ENCODE results near the gene CWH43.
"Not testable (repeated sequence)": the region's sequence is repeated elsewhere in the genome, so short reads cannot be mapped to it uniquely, and the experiment has no call there.

Gene CWH43

DNA sequence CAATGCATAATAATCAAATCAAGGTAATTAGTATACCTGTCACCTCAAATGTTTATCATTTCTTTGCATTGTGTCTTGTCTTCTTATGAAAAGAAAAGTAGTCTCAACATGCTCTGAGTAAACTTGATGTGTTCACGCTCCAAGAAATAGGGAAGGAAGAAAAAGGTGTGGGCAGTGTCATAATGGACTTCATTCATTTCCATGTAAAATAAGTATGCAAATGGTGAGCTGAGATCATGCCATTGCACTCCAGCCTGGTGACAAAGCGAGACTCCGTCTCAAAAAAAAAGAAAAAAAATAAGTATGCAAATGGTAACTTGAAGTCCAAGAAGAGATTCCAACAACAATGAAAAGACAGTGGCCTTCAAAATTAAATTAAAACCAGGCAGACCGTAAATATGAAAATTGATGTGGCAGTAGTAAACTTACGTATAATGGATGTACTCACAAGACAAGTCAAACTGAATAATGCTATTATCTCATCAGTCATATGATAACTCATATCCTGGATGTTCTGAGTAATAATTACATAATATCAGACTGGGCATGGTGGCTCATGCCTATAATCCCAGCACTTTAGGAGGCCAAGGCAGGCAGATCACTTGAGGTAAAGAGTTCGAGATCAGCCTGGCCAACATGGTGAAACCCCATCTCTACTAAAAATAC lies 6.0 kb upstream of the CWH43 start:
- no peak for DNase-seq

DNA sequence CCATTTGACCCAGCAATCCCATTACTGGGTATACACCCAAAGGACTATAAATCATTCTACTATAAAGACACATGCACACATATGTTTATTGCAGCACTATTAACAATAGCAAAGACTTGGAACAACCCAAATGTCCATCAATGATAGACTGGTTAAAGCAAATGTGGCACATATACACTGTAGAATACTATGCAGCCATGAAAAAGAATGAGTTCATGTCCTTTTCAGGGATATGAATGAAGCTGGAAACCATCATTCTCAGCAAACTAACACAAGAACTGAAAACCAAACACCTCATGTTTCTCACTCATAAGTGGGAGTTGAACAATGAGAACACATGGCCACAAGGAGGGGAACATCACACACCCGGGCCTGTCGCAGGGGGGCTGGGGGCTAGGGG lies 2.1 kb upstream of the CWH43 start:
- not testable (repeated sequence) for DNase-seq

DNA sequence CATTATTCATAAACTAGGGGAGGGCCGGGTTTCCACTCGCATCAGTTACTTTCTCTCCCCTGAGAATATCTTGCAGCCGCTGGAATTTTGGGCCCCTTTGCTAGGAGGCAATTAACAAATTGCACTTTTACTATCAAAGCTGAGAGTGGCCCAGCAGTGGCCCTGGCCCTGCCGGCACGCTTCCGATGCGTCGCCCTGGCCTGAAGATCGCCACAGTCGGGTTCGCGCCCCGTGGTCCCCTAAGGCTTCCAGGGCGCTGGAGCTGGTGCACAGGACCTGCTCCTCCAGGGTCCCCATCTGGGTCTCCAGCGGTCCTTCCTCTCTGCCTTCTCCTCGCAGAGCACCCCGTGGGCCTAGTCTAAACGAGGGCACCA lies 486 bp upstream of the CWH43 start:
- no peak for DNase-seq

DNA sequence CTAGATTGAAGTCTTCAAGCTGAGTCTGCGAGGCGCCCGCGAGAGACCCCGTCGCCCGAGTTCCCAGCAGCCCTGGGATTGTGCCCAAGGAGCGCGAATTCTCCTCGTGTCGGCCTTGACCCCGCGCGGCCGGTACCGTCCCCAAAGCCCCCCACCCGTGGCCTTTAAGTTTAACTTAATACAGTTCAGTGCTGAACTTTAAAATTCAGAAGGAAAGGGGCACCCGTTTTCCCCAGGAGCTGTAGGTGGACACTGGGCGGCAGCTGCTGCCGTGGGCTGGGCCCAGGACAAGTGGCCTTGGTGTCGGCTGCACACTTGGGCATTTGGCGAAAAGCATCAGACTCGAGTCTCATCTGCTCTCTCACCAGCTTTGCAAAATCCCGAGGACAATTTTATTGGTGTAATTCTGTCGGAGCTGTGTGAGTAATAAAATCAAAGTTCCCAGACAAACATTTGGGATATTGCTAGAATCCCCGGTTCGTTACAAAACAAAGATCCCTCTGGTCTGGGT lies 634 bp downstream of the CWH43 start:
- no peak for DNase-seq

DNA sequence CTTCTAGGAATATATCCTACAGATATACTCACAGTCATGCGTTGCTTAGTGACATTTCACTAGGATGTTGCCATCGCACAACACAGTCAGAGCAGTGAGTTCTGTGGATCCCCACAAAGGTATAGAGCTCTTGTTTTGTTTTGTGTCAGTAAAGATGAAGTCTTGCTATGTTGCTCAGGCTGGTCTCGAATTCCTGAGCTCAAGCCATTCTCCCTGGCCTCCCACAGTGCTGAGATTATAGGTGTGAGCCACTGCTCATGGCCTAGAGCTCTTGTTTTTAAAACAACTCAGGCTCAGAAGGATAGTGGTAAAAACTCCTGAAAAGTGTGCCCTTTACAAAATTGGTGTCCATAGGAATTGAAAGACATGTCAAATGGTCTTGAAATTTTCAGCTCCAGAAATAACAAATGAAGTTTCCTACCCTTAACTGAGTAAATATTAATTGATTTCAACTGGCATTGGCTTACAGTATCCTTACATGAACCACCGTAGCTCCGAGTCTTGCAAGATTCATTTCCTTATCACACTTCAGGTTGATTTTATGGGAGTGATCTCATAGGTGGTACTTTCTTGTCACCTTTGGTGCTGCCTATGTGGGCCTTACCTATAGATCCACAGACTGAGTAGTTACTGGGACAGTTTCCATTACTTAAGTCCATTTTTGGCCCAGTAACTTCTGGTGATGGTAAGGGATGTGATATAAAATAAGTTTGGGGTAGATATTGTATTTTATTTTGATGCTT lies 3.6 kb downstream of the CWH43 start:
- no peak for DNase-seq

DNA sequence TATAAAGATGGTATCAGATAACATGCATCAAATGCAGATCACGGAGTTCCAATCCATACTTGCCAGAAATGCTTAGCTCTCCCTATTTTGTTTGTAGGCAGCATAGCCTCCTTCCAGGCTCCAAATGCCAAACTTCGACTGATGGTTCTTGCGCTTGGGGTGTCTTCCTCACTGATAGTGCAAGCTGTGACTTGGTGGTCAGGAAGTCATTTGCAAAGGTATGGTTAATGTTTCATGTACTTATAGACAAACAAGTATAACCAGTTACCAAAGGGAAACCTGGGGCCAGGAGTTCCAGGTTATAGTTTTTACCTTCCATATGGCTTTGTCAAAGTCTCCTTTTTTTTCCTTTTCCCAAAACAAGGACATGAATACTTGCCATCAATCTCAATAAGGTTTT lies 5.3 kb downstream of the CWH43 start:
- no peak for DNase-seq

DNA sequence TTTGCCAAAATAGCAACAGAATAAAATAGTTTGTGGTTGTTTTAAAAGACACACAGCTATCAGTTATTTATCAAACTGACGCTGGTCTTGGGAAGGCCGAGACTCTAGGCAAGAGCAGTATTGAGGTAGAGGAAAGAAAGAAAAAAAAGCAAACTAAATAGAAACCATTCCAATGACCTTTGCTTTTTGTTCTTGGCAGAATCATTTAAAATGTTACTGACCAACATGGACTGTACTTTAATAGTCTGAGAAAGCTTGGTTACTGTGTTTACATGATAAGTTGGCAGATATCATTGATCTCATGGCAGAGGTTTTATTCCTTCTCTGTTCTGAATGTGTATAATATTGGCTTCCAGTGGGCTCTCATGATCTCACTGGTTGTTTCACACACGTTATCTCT lies 11.9 kb downstream of the CWH43 start:
- DNase-seq: no peak

DNA sequence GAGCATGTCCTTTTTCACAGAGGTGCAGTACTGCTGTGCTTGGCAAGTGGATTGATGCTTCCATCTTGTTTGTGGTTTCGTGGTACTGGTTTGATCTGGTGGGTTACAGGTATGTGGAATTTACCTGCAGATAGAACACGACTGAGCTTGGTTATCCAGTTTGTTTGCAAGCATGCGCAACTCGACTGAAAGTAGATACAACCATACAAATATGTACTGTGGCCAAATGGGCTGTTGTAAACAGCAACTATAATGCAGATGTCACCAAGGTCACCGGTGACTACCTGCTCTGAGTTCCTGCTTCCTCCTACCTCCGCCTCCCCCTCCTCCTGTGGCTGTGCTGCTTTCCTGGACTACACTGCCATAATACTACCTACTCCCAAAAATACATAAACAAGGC lies 12.4 kb downstream of the CWH43 start:
- DNase-seq: no peak

DNA sequence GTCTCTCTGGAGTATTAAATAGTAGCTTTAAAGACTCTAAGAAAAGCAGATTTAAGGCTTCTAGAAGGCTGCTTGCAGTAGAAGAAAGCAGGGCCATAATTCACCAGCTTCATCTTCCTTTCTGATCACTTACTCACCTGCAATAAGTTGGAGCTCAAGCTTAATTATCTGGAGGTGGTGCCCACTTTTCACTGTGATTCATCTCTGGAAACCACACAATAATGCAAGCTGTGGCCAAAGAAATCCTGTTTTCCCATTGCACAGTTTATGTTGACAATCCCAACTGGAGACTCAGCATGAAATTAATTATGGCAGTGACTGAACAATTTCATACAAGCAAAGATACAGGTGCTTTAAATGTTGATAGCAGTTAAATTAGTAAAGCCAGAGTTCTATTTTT lies 14.7 kb downstream of the CWH43 start:
- DNase-seq: no peak

DNA sequence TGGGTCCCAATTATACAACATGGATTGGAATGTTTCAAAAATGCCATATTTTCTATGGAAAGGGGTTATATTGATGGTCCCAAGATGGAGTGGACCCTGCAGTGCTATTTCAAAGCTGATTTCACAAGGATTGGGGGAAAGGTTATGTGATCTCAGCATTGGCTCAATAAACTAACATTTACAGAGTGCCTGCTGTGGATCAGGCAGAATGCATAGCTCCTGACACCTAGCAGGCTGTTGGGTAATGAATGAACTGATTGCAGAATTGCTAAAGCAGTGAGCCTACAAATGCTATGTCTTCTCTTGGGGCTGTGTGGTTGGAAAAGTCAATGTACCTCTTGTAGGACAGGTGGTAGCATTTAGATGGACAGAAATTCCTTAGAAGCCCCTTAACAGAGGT lies 16.9 kb downstream of the CWH43 start:
- no peak for DNase-seq

DNA sequence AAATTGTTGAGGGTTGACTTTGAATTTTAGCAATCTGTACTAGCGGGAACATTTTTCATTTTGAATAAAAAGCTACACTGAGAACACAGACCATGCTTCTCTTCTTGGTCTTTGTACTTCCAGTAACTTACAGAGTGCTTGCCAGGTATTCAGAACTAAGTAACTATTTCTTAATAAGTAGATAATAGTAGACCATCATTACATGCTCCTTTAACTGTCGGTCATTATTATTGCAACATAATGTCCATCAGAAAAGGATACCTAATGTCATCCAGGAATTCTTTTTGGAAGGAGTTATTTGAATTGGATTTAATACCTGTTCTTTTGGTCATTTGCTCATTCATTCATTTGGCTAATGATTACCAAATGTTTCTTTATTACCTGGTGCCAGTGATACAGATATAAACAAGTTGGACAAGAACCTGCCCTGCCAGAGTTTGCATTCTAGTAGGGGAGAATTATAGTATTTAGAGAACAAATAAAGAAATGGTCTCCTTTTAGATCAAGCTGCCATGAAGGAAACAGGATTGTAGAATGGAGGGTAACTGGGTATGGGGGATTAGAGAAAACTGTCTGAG lies 32.7 kb downstream of the CWH43 start:
- no peak for DNase-seq

DNA sequence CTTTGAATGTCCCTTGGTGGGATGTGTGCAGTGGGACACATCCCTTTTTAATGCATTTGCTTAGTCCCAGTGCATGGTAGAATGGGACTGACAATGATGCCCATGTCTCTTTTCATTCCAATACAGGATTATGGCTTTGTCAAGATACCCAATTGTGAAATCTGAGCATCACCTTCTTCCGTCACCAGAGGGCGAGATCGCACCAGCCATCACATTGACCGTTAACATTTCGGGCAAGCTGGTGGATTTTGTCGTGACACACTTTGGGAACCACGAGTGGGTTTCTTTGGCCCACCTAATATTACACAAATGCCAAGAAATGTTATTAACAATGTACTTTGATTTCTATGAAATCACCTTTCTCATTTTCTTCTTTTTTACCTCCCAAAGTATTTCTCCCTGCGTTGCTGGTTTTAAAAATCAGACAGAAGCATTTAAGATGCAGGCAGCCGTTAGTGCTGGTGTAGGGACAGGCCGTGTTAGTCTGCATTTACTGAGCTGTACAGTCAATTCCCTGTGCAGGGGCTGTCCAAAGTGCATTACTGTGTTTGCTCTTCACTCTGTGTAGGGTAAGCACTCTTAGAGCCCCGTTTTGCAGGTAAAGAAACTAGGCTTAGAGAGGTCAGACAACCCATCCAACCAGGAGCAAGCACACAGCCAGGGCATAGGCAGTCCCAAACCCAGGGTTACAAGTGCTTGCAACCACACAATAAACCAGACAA lies 46.5 kb downstream of the CWH43 start:
- DNase-seq: no peak

DNA sequence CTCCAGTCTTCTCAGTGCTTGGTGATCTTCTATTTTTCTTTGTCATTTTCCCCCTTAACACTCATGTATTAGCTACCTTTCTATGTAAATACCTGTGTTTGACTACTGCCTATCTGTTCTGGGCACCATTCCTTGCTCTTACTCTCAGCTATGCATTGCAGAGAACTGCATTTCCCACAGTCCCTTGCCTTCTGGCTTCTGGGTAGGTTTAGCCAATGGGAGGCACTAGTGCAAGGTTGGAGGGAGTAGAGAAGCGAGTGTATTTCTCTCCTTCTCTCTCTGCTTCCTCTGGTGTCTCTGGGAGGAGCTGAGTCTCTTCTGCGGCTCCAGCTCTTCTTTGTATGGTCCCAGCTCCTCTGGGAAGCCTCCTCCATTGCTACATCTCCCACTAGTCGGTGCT lies 50.5 kb downstream of the CWH43 start:
- no peak for DNase-seq

DNA sequence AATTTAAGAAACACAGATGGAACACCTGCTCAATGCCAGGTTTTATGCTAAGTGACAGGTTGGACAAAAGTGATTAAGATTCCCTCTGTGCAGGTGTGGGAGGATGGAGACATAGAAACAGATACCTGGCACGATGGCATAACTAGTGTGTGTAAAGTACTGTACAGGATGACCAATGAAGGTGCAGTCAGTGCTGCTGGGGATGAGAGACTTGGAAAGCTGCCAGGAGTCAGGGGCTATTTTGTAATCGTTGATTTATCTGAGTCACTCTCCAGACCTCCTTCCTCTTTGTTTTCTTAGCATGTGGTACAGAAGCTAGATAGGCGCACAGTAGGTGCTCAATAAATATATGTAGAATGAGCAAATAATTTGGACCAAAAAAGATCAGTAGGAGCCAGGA lies 58.2 kb downstream of the CWH43 start:
- no peak for DNase-seq

DNA sequence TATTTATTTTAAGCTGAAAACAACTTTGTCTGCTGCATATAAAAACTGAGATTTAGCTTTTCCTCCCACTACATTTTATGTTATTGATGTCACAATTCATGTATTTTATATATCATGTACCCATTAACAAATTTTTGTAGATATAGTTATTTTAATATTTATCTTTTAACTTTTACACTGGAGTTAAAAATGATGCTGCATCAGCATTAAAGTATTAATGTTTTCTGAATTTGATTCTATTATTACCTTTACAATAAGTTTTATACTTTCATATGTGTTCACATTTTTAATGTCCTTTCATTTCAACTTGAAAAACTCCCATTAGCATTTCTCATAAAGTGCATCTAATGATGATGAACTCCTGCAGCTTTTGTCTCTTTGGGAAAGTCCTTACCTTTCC lies 72.2 kb downstream of the CWH43 start:
- no peak for DNase-seq

DNA sequence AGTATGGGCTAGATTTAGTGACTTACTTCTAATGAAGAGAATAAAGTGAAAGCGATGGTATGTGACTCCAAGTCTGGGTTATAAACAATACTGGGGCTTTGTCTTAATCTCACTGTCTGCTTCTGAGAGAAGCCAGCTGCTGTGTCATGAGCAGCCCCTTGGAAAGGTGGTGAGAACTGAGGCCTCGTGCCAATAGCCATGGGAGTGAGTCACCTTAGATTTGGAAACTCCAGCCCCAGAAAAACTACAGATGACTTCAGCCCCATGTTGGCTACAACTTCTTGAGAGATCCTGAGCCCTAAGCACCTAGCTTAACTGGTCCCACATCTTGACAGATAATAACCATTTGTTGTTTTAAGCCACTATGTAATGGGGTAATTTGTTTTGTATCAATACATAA lies 77.6 kb downstream of the CWH43 start:
- no peak for DNase-seq

DNA sequence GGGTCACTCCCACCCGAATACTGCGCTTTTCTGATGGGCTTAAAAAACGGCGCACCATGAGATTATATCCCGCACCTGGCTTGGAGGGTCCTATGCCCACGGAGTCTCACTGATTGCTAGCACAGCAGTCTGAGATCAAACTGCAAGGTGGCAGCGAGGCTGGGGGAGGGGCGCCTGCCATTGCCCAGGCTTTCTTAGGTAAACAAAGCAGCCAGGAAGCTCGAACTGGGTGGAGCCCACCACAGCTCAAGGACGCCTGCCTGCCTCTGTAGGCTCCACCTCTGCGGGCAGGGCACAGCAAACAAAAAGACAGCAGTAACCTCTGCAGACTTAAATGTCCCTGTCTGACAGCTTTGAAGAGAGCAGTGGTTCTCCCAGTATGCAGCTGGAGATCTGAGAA lies 86.1 kb downstream of the CWH43 start:
- not testable (repeated sequence) for DNase-seq

DNA sequence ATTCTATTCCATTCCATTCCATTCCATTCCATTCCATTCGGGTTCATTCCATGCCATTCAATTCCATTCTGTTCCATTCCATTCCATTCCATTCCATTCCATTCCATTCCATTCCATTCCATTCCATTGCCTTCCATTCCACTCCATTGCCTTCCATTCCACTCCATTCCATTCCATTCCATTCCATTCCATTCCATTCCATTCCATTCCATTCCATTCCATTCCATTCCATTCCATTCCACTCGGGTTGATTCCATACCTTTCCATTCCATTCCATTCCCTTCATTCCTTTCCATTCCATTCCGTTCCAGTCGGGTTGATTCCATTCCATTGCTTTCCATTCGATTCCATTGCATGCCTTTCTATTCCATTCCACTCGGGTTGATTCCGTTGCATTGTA lies 105.8 kb downstream of the CWH43 start:
- DNase-seq: not testable (repeated sequence)

DNA sequence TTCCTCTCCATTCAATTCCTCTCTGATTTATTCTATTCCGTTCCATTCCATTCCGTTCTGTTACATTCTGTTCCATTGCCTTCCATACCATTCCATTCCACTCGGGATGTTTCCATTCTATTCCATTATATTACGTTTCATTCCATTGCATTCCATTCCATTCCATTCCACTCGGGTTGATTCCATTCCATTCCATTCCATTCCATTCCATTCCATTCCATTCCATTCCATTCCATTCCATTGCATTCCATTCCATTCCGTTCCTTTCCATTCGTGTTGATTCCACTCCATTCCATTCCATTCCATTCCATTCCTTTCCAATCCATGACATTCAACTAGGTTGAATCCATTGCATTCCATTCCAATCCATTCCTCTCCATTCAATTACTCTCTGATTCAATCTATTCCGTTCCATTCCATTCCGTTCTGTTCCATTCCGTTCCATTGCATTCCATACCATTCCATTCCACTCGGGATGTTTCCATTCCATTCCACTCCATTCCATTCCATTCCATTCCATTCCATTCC lies 106.6 kb downstream of the CWH43 start:
- DNase-seq: not testable (repeated sequence)

DNA sequence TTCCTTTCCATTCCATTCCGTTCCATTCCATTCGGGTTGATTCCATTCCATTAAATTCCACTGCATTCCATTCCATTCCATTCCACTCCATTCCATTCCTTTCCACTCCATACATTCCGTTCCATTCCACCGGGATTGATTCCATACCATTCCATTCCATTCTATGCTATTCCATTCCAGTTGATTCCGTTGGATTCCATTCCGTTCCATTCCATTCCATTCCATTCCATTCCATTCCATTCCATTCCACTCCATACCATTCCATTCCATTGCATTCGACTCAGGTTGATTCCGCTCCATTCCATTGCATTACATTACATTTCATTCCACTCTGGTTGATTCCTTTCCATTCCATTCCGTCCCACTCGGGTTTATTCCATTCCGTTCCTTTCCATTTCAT lies 110.1 kb downstream of the CWH43 start:
- DNase-seq: not testable (repeated sequence)

DNA sequence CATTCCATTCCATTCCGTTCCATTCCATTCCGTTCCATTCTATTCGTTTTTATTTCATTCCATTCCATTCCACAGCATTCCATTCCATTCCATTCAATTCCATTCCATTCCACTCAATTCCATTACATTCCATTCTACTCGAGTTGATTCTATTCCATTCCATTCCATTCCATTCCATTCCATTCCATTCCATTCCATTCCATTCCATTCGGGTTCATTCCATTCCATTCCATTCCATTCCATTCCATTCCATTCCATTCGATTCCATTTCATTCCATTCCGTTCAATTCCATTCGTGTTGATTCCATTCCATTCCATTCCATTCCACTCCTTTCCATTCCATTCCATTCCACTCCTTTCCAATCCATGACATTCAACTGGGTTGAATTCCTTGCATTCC lies 110.6 kb downstream of the CWH43 start:
- not testable (repeated sequence) for DNase-seq

DNA sequence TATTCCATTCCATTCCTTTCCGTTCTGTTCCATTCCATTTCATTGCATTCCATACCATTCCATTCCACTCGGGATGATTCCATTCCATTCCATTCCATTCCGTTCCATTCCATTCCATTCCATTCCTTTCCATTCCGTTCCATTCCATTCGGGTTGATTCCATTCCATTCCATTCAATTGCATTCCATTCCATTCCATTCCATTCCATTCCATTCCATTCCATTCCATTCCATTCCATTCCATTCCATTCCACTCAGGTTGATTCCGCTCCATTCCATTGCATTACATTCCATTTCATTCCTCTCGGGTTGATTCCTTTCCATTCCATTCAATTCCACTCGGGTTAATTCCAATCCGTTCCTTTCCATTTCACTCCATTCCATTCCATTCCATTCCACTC lies 111.0 kb downstream of the CWH43 start:
- not testable (repeated sequence) for DNase-seq

DNA sequence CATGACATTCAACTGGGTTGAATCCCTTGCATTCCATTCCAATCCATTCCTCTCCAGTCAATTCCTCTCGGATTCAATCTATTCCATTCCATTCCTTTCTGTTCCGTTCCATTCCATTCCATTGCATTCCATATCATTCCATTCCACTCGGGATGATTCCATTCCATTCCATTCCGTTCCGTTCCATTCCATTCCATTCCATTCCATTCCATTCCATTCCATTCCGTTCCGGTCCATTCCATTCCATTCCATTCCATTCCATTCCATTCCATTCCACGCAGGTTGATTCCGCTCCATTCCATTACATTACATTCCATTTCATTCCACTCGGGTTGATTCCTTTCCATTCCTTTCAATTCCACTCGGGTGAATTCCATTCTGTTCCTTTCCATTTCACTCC lies 111.4 kb downstream of the CWH43 start:
- not testable (repeated sequence) for DNase-seq
